Dendritic cell treated with granulocyte-macrophage colony-stimulating factor and Interleukin-4, amounts not matched to agents 40 ng/mL and 50 ng/mL, for 4 days (primary cell): ENCODE data around the gene LZTFL1.

ENCODE experiments used
- H3K27ac Mint-ChIP-seq: one replicate; pipeline ENCODE4 v1.8.0; 2022; ENCODE audit warnings: mild to moderate bottlenecking, mixed read lengths
- H3K27me3 Mint-ChIP-seq: one replicate; pipeline ENCODE4 v1.8.0; 2022; ENCODE audit warnings: mild to moderate bottlenecking, mixed read lengths
- H3K36me3 Mint-ChIP-seq: one replicate; pipeline ENCODE4 v1.8.0; 2022; ENCODE audit warnings: low read depth, mixed read lengths
- H3K4me1 Mint-ChIP-seq: one replicate; pipeline ENCODE4 v1.8.0; 2022; ENCODE audit warnings: low read depth, mixed read lengths
- H3K4me3 Mint-ChIP-seq: one replicate; pipeline ENCODE4 v1.8.0; 2022; ENCODE audit warnings: mild to moderate bottlenecking, moderate library complexity, mixed read lengths
- H3K9me3 Mint-ChIP-seq: one replicate; pipeline ENCODE4 v1.8.0; 2022; ENCODE audit warnings: mixed read lengths
- intact Hi-C: fragments of 100-400 bp; cut with micrococcal nuclease; formaldehyde crosslinking; loops from one replicate; pipeline ENCODE4 v1.15.0; 2022

LZTFL1 gene

DNA sequence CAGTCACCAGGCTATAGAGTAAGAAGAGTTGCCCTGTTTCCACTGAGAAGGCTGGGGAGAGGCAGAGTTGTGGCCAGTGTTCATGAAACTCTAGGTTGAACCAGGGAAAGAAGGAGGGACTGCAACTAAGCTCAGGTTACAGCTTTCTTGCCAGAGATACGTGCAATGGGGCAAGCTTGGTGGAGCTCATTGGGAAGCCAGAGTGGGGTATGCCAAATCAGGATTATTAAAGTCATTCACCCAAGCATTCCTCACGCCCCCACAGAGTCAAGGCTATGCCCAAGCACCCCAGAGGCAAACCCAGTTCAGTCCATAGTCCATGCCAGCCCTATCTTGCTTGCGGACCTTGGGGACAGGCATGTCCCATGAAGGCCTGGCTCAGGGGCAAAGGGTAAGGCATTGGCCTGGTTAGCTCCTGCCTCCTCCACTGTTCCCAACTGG, 63.1 kb downstream of the LZTFL1 start:
- Mint-ChIP-seq H3K27ac (no peak overlapping the region), H3K36me3 (no peaks in the 10 kb centered on the region), H3K9me3 (no peaks in the 10 kb centered on the region), H3K4me3 (no peak overlapping the region), H3K4me1 (no peaks in the 10 kb centered on the region), H3K27me3 (peaks cover 3% of the 10 kb centered on the region)
- intact Hi-C loops: no loop called here

- Mint-ChIP-seq H3K9me3 (no peaks in the 10 kb centered on the region), H3K4me3 (no peak overlapping the region), H3K36me3 (no peaks in the 10 kb centered on the region), H3K27me3 (peaks cover 3% of the 10 kb centered on the region), H3K27ac (no peak overlapping the region), H3K4me1 (no peaks in the 10 kb centered on the region)
- intact Hi-C loops: no loop called here
Measured at GRCh38 chr3:45777746-45778386, 64.1 kb downstream of the LZTFL1 start.

GRCh38 chr3:45777111-45777745, 64.7 kb downstream of the LZTFL1 start:
- no peaks in the 10 kb centered on the region for H3K36me3 Mint-ChIP-seq
- no peaks in the 10 kb centered on the region for H3K4me1 Mint-ChIP-seq
- no peak overlapping the region for H3K4me3 Mint-ChIP-seq
- H3K27me3 Mint-ChIP-seq: peaks cover 3% of the 10 kb centered on the region
- intact Hi-C loops: no loop called here
- H3K9me3 Mint-ChIP-seq: no peaks in the 10 kb centered on the region
- no peak overlapping the region for H3K27ac Mint-ChIP-seq

GRCh38 chr3:45776611-45777010, 65.3 kb downstream of the LZTFL1 start:
- intact Hi-C loops: no loop called here

DNA sequence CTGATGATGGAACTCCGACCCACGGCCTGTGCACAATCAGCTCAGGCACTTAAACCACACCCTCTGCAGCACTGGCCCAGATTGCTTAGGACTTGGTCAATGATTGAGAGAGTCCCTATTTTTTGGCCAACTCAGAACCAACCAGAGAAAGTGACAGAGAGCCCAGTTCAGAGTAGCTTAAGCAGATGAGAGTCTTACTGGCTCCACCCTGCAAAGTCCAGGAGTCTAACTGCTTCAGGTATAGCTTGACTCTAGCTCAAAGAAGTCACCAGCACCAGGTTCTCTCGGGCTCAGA, 65.7 kb downstream of the LZTFL1 start:
- intact Hi-C loops: no loop called here
- no peaks in the 10 kb centered on the region for H3K9me3 Mint-ChIP-seq
- no peaks in the 10 kb centered on the region for H3K36me3 Mint-ChIP-seq
- peaks cover 8% of the 10 kb centered on the region for H3K27me3 Mint-ChIP-seq
- peaks cover 6% of the 10 kb centered on the region for H3K4me1 Mint-ChIP-seq
- H3K27ac Mint-ChIP-seq: no peak overlapping the region
- H3K4me3 Mint-ChIP-seq: no peak overlapping the region

More at GRCh38 chr3:45776611-45777010, 65.3 kb downstream of the LZTFL1 start:
- H3K27me3 Mint-ChIP-seq: peaks cover 8% of the 10 kb centered on the region
- H3K4me1 Mint-ChIP-seq: peaks cover 5% of the 10 kb centered on the region
- no peaks in the 10 kb centered on the region for H3K9me3 Mint-ChIP-seq
- no peaks in the 10 kb centered on the region for H3K36me3 Mint-ChIP-seq
- H3K4me3 Mint-ChIP-seq: no peak overlapping the region
- H3K27ac Mint-ChIP-seq: no peak overlapping the region

DNA sequence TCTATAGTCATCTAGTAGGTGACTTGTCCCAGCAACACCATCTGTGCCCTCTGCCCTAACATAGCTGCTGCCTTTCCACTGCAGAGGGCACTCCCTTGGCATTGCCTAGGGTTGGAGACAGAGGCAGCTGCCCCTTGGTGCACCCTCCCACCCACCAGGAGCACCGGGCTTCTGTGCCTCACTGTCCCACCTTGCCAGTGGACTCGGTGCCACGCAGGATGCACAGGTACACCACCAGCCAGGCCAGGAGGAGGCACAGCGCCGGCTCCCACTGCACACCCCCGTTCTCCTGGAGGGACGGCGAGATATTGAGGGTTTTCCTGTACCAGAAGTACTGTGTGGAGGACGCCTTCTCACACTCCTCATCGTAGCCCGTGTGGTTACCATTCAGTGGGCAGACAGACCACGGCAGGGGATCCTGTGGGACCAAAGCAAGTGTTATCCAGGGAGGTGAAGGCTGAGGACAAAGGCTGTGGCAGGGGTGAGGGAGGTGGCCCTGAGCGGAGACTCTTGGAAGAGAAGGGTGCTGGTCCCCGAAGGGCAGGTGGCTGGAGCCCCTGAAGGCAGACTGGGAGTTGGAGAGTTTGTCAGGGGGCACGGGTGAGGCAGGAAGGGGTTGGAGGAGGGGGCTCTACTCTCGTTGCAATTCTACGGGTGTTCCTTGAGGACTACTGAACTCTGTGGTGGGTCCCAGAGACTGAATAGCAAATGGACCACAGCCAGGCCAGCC, 66.2 kb downstream of the LZTFL1 start:
- H3K4me1 Mint-ChIP-seq: peaks cover 6% of the 10 kb centered on the region
- intact Hi-C loops: no loop called here
- peaks cover 8% of the 10 kb centered on the region for H3K27me3 Mint-ChIP-seq
- no peaks in the 10 kb centered on the region for H3K36me3 Mint-ChIP-seq
- no peak overlapping the region for H3K27ac Mint-ChIP-seq
- H3K9me3 Mint-ChIP-seq: no peaks in the 10 kb centered on the region
- H3K4me3 Mint-ChIP-seq: no peak overlapping the region

- intact Hi-C loops: no loop called here
- no peaks in the 10 kb centered on the region for H3K9me3 Mint-ChIP-seq
- H3K36me3 Mint-ChIP-seq: no peaks in the 10 kb centered on the region
- peaks cover 13% of the 10 kb centered on the region for H3K27me3 Mint-ChIP-seq
- H3K27ac Mint-ChIP-seq: no peak overlapping the region
- H3K4me3 Mint-ChIP-seq: no peak overlapping the region
- peaks cover 6% of the 10 kb centered on the region for H3K4me1 Mint-ChIP-seq
Measured at GRCh38 chr3:45774581-45775521, 67.1 kb downstream of the LZTFL1 start.

DNA sequence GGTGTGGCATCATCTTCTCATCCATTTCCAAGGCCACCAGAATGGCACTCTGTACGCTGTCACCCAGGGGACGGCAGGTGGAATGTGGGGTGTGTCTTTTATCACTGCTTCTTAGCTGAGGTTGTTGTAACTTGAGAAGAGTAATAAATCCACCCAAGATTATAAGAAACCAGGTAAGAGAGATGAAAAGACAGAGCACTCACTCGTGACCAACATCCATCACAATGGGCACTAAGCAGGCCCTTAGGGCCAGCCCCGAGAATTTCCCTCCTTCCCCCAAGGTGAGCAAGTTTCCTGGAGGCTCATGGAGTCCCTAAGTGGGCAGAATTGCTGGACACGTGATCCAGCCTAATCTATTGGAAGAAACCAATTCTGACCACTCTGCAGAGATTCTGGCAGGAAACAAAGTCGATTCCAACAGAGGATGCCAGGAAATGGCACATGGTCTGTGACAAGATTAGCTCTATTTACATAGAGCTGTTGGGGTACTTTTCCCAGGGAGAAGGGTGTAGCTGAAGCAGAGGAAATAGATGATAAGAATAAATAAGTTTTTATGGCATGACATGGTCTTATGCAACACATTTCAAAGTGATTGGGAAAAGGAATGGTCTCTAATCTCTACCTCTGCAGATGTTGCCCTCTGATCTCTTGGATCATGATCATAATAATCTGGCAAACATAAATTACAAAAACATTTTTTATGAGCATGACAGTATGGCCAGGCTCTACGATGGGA, 68.0 kb downstream of the LZTFL1 start:
- Mint-ChIP-seq H3K27me3 (peaks cover 12% of the 10 kb centered on the region), H3K4me1 (peaks cover 6% of the 10 kb centered on the region), H3K4me3 (no peak overlapping the region), H3K9me3 (no peaks in the 10 kb centered on the region), H3K27ac (no peak overlapping the region), H3K36me3 (no peaks in the 10 kb centered on the region)
- intact Hi-C loops: no loop called here
